ENCODE measurements around the gene NPC1L1.

NPC1L1 gene

GRCh38 chr7:44473295-44473694 is 67.8 kb downstream of the NPC1L1 start:
- TF ChIP-seq MAX (IDR thresholded peaks at IDR 0.05; ENCODE audit: low read depth, low read length): no peak
- no peak for TF ChIP-seq MYC (IDR thresholded peaks at IDR 0.05; ENCODE audit: low read depth, low read length)
- no peak for TF ChIP-seq POLR2A (IDR thresholded peaks at IDR 0.05; ENCODE audit: extremely low read depth, insufficient read length)
- TF ChIP-seq CTCF (IDR thresholded peaks at IDR 0.05; ENCODE audit: low read depth, low read length): no peak

GRCh38 chr7:44472843-44473242 is 68.3 kb downstream of the NPC1L1 start:
- TF ChIP-seq CTCF (IDR thresholded peaks at IDR 0.05; ENCODE audit: low read depth, low read length) (no peak), MYC (IDR thresholded peaks at IDR 0.05; ENCODE audit: low read depth, low read length) (no peak), POLR2A (IDR thresholded peaks at IDR 0.05; ENCODE audit: extremely low read depth, insufficient read length) (no peak), MAX (IDR thresholded peaks at IDR 0.05; ENCODE audit: low read depth, low read length) (no peak)
- H3K4me3 ChIP-seq (ENCODE audit: low read depth, low read length): no peak overlapping the region
- DNase-seq (ENCODE audit: low read depth): no peak

More at GRCh38 chr7:44473295-44473694, 67.8 kb downstream of the NPC1L1 start:
- DNase-seq (ENCODE audit: low read depth): no peak
- no peak overlapping the region for H3K4me3 ChIP-seq (ENCODE audit: low read depth, low read length)

GRCh38 chr7:44471850-44472249 is 69.3 kb downstream of the NPC1L1 start:
- no peak overlapping the region for H3K4me3 ChIP-seq (ENCODE audit: low read depth, low read length)
- DNase-seq (ENCODE audit: low read depth): no peak
- TF ChIP-seq POLR2A (IDR thresholded peaks at IDR 0.05; ENCODE audit: extremely low read depth, insufficient read length) (no peak), MAX (IDR thresholded peaks at IDR 0.05; ENCODE audit: low read depth, low read length) (no peak), MYC (IDR thresholded peaks at IDR 0.05; ENCODE audit: low read depth, low read length) (no peak), CTCF (IDR thresholded peaks at IDR 0.05; ENCODE audit: low read depth, low read length) (no peak)

GRCh38 chr7:44471436-44471835 is 69.7 kb downstream of the NPC1L1 start:
- TF ChIP-seq POLR2A (IDR thresholded peaks at IDR 0.05; ENCODE audit: extremely low read depth, insufficient read length) (no peak), MAX (IDR thresholded peaks at IDR 0.05; ENCODE audit: low read depth, low read length) (no peak), CTCF (IDR thresholded peaks at IDR 0.05; ENCODE audit: low read depth, low read length) (no peak), MYC (IDR thresholded peaks at IDR 0.05; ENCODE audit: low read depth, low read length) (no peak)
- no peak overlapping the region for H3K4me3 ChIP-seq (ENCODE audit: low read depth, low read length)
- no peak for DNase-seq (ENCODE audit: low read depth)

GRCh38 chr7:44470628-44471245 is 70.4 kb downstream of the NPC1L1 start:
- no peak overlapping the region for H3K4me3 ChIP-seq (ENCODE audit: low read depth, low read length)
- DNase-seq (ENCODE audit: low read depth): no peak
- TF ChIP-seq POLR2A (IDR thresholded peaks at IDR 0.05; ENCODE audit: extremely low read depth, insufficient read length) (no peak), CTCF (IDR thresholded peaks at IDR 0.05; ENCODE audit: low read depth, low read length) (no peak), MAX (IDR thresholded peaks at IDR 0.05; ENCODE audit: low read depth, low read length) (no peak), MYC (IDR thresholded peaks at IDR 0.05; ENCODE audit: low read depth, low read length) (no peak)
